Activated CD4-positive, alpha-beta T cell treated with anti-CD3 and anti-CD28 coated beads, Interleukin-2, Interleukin-4, amounts not matched to agents 100 ng/mL and 50 ng/mL, durations not matched to agents 16 hours and 8 hours (primary cell): ENCODE data around the gene ACE.
"Not testable (repeated sequence)": the region's sequence is repeated elsewhere in the genome, so short reads cannot be mapped to it uniquely, and the experiment has no call there.

Source experiments
- DNase-seq: peaks from one replicate; pipeline ENCODE4 v3.0.0-alpha.2; 2020; ENCODE audit warnings: low spot score

Gene ACE

DNA sequence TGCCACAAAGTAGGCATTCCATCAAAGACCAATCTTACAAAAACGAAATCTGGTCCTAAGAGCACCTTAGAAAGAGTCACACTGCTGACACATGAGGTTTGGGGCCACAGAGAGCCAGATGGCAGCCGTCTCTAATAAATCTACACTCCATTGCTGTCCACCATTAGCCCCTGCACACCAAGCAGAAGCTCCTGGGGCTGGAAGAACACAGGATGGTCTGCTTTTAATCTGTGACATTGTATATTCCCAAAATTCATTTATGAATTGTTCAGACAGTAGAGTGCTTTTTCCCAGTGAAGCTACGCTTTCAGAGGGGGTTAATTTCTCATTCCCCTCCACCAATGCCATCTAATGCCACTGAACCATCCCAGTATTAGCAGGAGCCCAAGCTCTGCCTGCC is 32.4 kb upstream of the ACE start:
- no peak for DNase-seq

DNA sequence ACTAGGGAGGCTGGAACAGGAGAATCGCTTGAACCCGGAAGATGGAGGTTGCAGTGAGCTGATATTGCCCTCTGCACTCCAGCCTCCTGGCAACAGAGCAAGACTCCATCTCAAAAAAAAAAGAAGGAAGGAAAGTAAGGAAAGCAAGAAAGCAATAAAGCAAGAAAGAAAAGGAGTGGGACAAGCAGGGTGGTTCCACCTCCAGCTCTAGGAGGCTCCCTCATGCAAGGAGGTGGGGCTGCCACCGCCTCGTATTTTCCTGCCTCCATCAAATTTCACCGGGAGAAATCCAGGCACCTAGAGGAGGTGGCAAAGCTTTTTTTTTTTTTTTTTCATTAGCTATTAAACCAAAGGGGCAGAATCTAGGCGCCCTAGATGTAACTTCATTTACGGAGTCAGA is 31.8 kb upstream of the ACE start:
- DNase-seq: no peak

DNA sequence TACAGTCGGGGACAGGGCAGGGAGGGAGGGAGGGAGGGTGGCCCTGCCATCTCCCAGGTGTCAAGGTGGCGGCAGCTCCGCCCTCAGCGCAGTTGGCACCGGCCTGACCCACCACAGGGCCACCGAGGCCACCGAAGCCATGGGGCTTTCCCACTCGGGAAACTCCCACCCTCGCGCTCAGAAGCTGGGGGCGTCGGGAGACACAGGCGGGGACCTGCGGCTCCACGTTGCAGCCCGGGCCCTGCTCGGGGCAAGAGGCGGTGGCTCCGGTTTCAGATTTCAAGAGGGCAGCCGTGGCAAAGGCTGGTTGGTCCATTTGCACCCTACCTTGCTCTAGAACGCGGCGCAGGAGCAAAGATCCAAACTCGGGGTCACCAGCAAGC is 31.3 kb upstream of the ACE start:
- DNase-seq: no peak

DNA sequence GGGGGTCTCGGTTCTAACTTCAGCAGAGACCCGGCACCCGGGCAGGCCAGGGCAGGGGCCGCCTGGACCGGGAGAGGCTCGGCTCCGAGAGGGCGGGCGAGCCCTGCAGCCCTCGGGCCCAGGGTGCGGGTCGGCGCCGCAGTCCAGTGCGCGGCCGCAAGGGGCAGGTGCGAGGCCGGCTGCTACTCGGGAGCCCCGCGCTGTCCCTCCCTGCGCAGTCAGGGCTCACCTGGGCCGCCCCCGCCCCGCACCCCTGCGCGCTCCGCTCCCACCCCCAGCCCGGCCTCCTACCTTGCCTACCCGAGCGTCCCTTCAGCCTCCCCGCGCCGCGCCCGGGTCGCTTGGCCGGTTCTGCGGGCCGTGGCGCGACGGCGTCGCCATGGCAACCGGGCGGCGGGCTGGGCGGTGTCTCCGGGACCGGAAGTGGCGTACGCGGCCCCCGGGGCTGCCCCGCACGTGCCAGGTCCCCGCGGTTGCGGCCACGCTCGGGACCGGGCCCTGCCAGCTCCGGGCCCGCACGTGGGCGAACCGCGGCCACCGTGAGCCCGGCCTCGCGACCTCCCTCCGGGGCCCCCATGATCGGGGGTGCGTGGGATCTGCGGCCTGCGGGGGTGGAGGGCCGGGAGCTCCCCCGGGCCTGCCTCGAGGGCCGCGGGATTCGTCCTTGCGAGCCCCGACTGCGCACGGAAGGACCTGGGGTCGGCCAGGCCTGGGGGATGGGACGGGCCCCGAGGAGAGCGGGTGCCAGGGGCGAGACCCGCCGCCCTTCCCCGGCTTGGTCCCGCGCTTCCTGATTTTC is 30.7 kb upstream of the ACE start, which contains the start of gene CYB561:
Gene CYB561, minus strand, starts transcription at position 353 of the 799 bp plus-strand sequence. CDS start 8,759 bp downstream, outside the sequence.
- DNase-seq: peak; percentile 59

DNA sequence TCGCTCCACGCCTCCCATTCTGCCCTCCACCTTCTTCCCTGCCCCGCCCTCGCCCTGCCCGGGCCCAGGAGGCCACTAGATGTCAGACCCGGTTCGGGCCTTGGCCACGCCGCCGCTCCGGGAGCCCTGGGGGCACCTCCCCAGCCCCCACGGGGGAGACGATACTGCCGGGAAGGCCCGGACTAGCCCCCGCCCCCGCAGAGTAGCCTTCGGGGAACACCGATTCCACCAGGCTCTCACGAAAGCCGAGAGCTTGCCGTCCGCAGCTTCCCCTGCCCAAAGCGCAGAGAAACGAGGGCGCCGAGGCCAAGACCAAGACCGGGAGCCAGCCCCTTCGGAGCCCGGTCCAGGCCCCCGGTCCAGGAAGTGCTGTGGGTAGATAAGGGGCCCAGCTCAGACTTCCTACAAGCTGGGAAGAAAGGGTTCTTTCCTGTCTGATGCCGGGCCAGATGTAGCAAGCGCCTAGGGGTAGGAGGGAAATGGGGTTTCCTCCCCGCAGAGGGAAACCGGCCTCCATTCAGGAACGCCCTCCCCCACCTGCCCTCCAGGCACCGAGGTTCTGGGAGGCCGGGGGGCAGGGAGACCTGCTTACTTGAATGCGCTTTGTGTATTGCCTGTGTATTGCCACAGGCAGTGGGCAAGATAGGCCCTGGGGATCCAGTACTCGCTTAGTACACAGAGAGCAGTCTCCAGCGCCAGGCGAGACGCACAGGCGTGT is 29.9 kb upstream of the ACE start:
- peak; percentile 25 for DNase-seq

DNA sequence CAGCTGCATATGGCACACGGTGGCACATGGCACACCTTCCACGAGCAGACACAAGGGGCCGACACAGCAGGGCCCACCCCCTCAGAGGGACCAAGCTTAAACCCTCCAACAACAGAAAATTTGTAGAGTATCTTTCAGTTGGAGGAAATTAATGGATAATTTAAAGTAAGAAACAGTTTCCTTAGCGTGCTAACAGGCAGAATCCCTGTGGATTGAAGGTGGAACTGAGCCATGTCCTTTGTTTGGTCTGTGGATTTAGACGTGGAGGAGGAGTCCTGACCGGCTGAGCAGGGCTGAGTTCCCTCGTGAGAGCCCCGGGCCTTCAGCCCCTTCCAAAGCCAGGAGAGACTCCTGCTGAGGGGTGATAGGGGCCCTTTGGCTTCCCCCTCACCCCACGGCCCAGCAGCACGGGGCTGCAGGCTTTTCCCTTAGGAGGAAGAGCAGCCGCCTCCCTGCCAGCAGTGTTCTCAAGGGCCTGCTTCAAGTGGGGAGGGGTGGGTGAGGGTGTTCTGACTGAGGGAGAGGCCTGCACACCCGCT is 29.3 kb upstream of the ACE start:
- DNase-seq: no peak

DNA sequence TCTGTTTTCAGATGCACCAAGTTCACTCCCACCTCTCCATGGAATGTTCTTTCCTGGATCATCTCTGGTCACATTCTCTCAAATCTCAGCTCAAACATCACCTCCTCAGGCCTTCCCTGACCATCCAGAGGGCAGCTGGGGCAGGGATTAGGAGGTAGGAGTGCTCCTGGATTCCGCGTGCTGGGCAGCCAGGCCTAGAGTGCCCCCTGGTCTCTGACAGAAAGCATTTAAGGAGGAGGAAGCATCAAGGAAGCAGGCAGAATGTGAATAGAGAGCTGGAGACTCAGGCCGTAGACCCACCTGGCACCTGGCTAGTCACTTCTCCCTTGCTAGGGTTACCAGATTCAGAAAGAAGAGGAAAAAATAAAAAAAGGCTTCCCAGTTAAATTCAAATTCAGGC is 28.2 kb upstream of the ACE start:
- DNase-seq: no peak

DNA sequence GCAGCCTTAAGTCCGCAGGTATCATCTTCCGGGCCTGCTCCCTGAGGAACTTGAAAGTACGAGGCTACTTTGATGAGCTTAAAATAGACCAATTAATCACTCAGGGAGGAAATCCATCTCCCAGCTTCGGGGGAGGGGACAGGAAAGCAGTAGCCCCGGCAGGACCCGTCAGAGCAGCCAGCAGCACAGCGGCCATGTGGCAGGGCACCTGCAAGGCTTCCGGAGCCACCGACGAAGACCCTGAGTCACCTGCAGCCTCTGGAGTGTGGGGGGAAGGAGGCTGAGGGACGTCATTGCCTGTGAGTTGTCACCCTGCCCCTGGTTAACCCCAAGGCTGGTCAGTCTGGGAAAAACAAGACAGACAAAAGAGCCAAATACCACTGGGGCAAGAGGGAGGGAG is 26.3 kb upstream of the ACE start:
- DNase-seq: no peak

DNA sequence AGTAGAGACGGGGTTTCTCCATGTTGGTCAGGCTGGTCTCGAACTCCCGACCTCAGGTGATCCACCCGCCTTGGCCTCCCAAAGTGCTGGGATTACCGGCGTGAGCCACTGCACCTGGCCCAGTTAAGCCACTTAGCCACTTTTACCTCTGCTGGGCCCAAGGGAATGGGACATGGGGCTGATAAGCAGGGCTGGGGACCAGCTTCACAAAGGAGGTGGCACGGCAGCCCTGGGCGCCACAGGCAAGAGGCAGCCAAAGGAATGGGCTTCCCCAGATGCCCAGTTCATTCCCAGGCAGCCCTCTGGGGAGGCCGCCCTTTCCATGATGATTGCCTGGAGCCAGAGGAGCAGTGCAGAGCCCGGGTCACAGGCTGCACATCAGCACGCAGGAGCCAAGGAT is 25.7 kb upstream of the ACE start:
- DNase-seq: no peak

DNA sequence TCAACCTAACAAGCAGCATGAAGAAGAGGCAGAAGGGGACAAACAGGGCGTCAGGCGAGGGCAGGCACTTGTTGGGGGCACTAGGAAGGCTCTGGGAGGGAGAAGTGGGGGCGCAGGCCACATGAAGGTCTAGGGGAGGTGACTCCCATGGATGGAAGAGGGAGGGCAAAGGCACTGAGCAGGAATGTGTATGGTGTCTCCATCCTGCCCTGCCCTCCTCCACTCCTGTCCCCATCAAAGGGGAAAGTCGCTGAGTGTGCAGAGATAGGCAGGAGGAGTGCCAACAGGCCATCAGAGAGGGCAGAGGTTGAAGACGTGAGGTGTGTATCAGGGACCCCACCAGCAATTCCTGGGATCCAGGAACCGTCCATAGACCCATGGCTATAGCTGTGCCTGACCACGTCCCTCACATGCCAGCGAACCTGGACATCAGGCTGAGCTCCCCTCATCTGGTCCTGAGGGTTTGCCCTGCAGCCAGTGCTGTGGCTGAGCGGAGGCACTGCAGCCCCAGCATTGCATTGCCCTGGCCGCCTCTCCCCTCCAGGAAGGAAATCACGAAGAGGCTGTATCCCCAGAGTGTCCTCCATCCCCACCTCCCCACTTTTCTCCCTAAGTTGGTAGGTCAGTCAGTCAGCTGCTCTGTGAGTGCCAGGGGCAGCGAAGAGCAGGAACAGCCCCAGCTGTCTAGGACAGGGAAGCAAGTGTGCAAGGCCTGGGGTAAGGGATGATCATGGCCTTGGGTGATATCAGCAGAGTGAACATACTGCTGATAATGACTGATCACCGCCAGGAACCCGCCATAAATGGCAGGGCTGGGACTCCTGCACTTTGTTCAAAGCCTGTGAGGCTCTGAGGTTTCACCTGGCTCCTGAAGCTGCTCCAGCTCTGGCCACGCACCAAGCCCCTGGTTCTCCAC is 24.6 kb upstream of the ACE start:
- no peak for DNase-seq

DNA sequence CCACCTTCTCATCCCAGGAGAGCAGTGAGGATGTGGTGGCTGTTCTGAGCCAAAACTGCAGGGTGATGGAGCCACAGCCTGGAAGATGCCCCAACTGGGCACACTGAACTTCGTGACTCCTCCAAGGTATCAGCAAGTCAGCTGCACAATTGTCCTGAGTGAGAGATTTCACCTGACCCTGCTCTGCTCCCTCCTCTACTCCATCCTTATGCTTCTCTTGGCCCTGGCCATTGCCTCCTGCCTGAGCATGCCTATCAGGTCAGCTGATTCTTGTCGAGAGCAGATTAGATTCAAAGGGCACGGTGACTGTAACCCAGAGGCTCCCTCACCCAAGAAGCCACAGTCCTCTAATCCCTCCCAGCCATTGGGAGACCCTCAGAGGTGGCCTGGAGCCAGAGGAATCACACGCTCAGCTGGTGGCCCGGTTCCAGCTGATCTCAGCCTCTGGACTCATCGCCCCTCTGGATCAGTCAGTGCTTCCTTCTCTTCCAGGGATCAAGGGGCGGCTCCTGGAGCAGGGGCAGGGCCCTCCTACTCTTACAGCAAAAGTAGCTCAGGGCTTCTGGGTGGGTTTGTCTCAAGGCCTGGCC is 23.8 kb upstream of the ACE start:
- no peak for DNase-seq

DNA sequence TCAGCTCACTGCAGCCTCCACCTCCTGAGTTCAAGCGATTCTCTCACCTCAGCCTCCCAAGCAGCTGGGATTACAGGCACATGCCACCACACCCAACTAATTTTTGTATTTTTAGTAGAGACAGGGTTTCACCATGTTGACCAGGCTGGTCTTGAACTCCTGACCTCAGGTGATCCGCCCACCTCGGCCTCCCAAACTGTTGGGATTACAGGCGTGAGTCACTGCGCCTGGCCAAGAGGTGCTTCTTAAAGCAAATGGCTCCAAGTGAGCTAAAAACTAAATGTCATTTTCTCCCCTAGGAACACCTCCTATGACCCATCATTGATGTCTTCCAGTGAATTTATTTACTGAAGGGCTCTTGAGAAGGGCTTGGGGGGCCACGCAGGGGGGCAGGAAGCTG is 22.5 kb upstream of the ACE start:
- DNase-seq: not testable (repeated sequence)

DNA sequence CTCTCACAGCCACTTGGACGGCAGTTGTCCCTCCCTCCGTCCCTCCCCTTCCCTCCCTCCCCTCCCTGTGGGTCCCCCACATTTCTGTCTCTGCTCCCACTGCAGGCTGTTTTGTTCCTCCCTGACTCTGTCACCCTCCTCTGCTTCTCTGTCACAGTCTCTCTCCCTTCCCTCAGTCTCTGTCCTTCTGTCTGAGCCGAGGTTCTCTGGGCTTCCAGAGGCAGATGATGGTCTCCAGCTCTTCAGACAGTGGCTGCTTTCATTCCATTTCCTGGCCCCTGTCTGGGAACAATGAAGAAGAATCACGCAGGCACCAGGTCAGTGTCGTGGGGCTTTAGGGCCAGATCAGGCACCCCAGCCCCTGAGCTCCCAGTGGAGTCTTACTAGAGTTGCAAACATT is 21.9 kb upstream of the ACE start:
- DNase-seq: no peak

DNA sequence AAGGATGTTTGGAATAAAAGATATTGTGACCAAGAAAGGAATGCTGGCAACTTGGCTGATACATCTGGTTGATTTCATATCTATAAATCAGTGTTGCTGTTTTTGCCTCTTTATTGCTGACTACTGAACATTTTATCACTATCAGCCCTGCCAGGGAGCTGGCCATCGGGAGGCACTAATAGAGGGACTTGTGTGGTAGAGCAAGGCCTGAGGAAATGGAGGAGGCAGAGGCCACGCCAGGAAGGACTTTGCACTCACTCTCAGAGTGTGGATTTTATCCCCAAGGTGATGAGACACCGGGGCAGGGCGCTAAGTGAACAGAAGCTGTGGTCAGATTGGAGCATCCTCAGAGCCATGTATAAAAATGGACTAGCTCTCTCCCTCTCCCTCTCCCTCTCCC is 21.4 kb upstream of the ACE start:
- DNase-seq: no peak

DNA sequence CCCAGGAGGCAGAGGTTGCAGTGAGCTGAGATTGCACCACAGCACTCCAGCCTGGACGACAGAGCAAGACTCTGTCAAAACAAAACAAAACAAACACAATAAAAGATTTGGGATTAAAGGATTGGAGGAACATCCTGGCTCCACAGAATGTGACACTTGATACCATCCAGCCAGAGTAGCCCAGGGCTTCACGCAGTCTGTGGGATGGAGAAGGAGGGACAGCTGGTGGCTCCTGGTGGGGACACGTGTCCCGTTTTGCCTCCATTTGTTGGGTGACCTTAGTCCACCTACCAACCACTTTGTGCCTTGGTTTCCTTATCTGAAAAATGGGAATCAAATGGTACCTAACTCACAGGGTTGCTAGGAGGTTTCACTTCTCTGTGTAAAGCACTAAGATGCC is 18.4 kb upstream of the ACE start:
- DNase-seq: no peak

DNA sequence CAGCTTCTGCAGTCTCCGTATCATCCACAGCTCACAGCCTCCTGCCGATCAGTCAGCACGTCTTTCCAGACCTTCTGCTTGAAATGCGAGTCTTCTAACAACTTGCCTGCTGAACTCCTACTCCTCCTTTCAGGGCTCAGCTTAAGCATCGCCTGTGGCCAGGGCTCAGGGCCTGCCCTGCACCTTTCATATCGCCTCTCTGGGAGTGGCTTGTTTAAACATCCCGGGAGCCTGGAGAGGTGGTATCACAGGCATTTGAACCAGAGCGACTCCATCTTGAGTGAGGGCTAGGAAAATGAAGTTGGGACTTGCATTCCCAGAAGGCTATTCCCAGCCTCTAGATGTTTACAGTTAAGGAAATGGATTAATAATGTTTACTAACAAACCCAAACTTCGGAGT is 16.8 kb upstream of the ACE start:
- no peak for DNase-seq

DNA sequence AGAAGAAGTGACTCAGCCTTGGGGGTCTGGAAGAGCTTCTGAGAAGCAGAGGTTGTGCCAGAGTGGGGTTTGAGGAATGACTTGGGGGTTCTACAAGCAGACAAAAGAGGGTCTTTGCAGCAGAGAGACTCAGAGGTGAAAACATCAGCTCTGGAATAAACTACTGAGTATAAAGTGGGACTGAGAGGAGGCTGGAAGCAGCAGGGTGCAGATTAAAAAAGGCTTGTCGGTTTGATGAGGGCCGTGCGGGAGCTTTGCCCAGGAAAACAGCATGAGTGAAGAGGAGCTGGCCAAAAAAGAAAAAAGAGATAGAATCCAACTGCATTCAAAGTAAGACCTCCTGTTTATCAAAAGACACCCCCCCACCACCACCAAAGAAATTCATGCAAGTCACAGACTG is 13.1 kb upstream of the ACE start:
- DNase-seq: no peak

DNA sequence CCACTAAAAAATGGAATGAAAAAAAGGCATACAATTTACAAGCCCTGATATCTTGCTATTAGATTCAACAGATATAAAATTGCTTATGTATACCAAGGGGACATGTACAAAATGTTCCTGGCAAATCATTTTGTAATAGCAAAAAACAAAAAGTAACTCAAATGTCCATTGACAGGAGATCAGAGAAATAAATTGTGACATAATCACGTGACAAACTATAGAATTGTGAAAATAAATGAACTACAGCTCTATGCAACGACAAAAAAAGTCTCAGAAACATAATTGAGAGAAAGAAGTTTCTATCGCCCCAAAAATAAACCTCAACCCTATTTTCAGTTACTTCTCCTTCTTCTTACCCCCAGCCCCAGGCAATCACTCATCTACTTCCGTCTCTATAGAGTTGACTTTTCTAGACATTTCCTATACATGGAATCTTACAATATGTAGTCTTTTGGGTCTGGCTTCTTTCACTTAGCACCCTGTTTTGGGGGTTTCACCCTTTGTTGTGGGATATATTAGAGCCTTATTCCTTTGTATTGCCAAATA is 12.1 kb upstream of the ACE start:
- no peak for DNase-seq

DNA sequence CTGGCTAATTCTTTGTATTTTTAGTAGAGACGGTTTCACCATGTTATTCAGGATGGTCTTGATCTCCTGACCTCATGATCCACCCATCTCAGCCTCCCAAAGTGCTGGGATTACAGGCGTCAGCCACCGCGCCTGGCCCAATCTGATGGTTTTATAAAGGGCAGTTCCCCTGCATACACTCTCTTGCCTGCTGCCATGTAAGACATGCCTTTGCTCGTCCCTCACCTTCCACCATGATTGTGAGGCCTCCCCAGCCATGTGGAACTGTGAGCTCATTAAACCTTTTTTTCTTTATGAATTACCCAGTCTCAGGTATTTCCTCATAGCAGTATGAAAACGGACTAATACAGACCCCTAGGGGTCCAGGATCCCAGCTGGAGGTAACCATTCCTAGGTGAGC is 8.8 kb upstream of the ACE start:
- DNase-seq: not testable (repeated sequence)

DNA sequence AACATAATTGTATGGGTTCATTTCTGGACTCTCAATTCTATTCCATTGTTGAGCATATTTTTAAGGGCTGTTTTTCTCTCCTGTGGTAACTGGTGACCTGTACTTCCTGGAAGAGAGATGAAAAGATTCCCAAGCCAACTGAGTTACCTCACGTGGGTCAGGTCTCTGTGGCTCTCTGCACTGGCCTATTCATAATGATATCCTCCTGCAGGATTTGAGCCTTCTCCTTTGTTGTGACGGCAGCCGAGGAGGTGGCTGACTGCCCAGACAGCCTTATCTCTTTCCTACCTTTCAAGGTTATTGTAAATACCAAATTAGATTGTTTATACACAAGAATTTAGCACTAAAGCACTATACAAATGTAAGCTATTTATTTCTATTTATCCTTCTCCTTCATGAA is 2.7 kb upstream of the ACE start:
- no peak for DNase-seq

DNA sequence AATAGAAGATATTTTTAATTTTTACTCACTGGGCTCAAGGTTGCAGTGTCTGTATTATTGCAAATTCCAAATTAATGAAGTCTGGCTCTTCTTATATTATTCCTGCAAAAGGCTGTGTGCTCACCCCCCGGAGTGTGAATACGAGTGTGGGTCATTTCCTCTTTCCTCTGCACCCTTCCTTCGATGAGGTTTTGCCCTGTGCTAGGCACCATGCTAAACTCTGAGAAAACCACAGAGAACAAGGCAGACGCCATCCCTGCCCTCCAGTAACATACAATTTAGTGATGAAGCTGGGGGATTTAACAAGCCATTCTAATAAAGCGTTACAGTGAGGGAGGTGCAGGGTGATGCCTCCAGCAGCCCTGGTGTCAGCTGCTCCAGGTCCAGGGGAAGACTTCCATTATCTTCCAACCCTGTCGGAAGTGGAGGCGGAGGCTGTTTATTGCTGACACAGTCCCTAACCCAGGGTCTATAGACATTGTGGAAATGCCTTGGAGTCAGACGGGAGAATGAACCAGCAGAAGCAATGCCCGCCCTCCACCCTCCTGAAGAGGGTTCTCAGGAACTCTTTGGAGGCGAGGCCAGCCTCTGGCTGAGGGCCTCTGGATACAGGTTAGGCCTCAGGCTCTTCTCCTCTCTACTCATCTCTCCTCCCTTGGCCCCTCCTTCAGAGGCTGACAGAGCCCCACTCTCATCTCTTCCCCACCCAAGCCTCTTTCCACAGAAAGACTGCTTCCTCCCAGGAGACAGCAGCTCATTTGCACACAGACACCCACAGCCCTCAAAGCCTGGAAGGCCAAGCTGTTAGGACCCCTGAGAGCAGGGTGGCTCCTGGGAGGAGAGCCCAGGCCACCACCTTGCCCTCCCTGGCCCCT is 2.0 kb upstream of the ACE start:
- no peak for DNase-seq
